Right ventricle myocardium superior (tissue), 1 donor: ENCODE results near the gene MMP20. TPM values are rescaled to one million over a fixed set of nuclear protein-coding genes. Genes with fewer than 3 reads are reported as not detected.

Source experiments
- ATAC-seq: fragments of 200-7000 bp; cut with Tn5 transposase; one replicate; pipeline ENCODE4 v1.9.1; 2020; ENCODE audit warnings: mild to moderate bottlenecking; ENCODE audit not compliant: poor library complexity
- DNase-seq: peaks from one replicate; pipeline ENCODE4 v3.0.0-alpha.2; 2020
- intact Hi-C: fragments of 100-400 bp; cut with DNase I; formaldehyde crosslinking; loops from one replicate; pipeline ENCODE4 v1.11.2; 2022
- total RNA-seq: library from RNA; stranded (reverse); fragmentation: NEBNext Ultra II Directional; extraction: Animal tissue kit (Norgen Biotek cat#: 25700); gene quantifications from one replicate; pipeline ENCODE4 v1.2.1, GENCODE V29; 2021
- donor health status: DM: no; HTN: yes; CAD: no; lungs with severe emphysema.

Gene MMP20
- total RNA-seq, 1 donor from 2014 or later, result not detected

- ATAC-seq (no peak), DNase-seq (no peak)
- intact Hi-C loops, result no loop called here
Observed at GRCh38 chr11:102530558-102530957, 94.6 kb downstream of the MMP20 start, which contains the start of gene MMP7. TSS of gene MMP7 (minus strand) at chr11:102530747. CDS start at chr11:102530700, 47 bp downstream.

GRCh38 chr11:102528618-102529017 is 96.5 kb downstream of the MMP20 start:
- DNase-seq (no peak), ATAC-seq (no peak)
- intact Hi-C loops, result no loop called here

GRCh38 chr11:102527684-102528083 is 97.4 kb downstream of the MMP20 start:
- intact Hi-C loops, result no loop called here
- ATAC-seq (no peak), DNase-seq (no peak)

- ATAC-seq (no peak), DNase-seq (no peak)
- intact Hi-C loops, result no loop called here
Observed at GRCh38 chr11:102527041-102527440, 98.1 kb downstream of the MMP20 start.

Other genes with a start within 250 kb of the MMP20 start
- gene TMEM123, start 172.6 kb downstream of the MMP20 start, total RNA-seq, result 63.0 TPM
- not detected for gene MMP7, start 94.6 kb downstream of the MMP20 start, total RNA-seq
- not detected for gene MMP27, start 80.4 kb upstream of the MMP20 start, total RNA-seq
- not detected for gene MMP8, start 99.6 kb upstream of the MMP20 start, total RNA-seq
- gene MMP10, start 155.3 kb upstream of the MMP20 start, total RNA-seq, result not detected
- gene MMP1, start 172.8 kb upstream of the MMP20 start, total RNA-seq, result not detected
- not detected for gene MMP3, start 218.3 kb upstream of the MMP20 start, total RNA-seq
- not detected for gene MMP12, start 249.7 kb upstream of the MMP20 start, total RNA-seq